Lower leg skin (tissue), 3 donors: Measurements from ENCODE around the gene PHETA2.

Source experiments
- CTCF ChIP-seq, 3 donors: fragments of 450-650 bp; IDR thresholded peaks; one replicate each; pipeline ENCODE4 v1.5.1; 2016; ENCODE audit warnings: antibody characterized with exemption in 3 of 3, mild to moderate bottlenecking in 3 of 3, moderate library complexity in 2 of 3
- POLR2A ChIP-seq, 2 donors: fragments of 450-650 bp; IDR thresholded peaks; one replicate each; pipeline ENCODE4 v1.6.1; 2016 to 2017; ENCODE audit warnings: antibody characterized with exemption in 2 of 2, mild to moderate bottlenecking in 1 of 2, moderate library complexity in 1 of 2

GRCh38 chr22:42026705-42027104 lies 47.3 kb upstream of the PHETA2 start:
- no peak for TF ChIP-seq CTCF (IDR thresholded peaks at IDR 0.05)
- no peak for TF ChIP-seq POLR2A (IDR thresholded peaks at IDR 0.05)
